ENCODE results near the gene RASAL2.

DNA sequence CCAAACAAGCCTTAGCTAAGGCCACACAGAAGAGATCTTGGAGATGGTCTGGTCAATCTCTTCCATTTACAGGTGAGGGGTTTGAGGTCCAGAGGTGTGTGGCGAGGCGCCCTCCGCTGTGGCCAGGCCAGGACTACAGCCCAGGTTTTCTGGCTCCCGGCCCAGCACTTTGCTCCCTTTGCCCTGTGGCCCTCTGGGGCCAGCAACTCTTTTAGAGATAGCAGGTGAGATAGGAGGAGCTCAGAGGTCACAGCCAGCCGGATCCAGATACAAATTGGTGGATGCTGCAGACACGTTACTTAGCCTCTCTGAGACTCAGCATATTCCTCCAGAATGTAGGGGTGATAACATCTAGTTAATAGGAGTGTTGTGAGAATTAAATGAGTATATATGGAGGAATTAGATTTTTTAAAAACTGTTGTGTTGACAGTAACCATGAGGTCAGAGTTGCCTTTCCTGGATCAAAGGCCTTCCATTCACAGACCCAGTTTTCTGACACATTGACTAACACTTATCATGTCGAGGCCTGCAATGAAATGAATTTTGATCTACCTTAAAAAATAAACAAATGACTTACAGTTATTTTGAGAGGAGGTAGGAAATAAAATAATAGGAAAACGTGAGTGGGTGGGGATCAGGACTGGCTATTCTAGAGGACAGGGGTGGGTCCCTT lies 435.6 kb downstream of the RASAL2 start:
- TF ChIP-seq, protein P1, sequence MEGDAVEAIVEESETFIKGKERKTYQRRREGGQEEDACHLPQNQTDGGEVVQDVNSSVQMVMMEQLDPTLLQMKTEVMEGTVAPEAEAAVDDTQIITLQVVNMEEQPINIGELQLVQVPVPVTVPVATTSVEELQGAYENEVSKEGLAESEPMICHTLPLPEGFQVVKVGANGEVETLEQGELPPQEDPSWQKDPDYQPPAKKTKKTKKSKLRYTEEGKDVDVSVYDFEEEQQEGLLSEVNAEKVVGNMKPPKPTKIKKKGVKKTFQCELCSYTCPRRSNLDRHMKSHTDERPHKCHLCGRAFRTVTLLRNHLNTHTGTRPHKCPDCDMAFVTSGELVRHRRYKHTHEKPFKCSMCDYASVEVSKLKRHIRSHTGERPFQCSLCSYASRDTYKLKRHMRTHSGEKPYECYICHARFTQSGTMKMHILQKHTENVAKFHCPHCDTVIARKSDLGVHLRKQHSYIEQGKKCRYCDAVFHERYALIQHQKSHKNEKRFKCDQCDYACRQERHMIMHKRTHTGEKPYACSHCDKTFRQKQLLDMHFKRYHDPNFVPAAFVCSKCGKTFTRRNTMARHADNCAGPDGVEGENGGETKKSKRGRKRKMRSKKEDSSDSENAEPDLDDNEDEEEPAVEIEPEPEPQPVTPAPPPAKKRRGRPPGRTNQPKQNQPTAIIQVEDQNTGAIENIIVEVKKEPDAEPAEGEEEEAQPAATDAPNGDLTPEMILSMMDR (conservative IDR thresholded peaks at IDR 0.05 in 1 of 2, IDR thresholded peaks at IDR 0.05 in 1 of 2; ENCODE audit: low read depth in 1 of 2, low read length in 2 of 2): no peak
- TF ChIP-seq EZH2 (IDR thresholded peaks at IDR 0.05; ENCODE audit: low read length, missing control alignments): no peak
